ENCODE results near the gene CYSTM1. TPM values are rescaled to one million over a fixed set of nuclear protein-coding genes. Genes with fewer than 3 reads are reported as not detected.

The CYSTM1 gene
- total RNA-seq, 4 donors from 2014 or later = 21.0 to 66.4 (median 37.0) TPM

- no peak overlapping the region for H3K27ac ChIP-seq
Measured at GRCh38 chr5:140228364-140228837, 53.4 kb downstream of the CYSTM1 start.

GRCh38 chr5:140230373-140230772, 55.4 kb downstream of the CYSTM1 start:
- Histone ChIP-seq H3K27me3 (no peaks in the 10 kb centered on the region), H3K4me3 (no peak overlapping the region), H3K27ac (no peak overlapping the region), H3K9me3 (no peaks in the 10 kb centered on the region), H3K36me3 (peaks cover 2% of the 10 kb centered on the region), H3K4me1 (no peaks in the 10 kb centered on the region)
- TF ChIP-seq POLR2A (IDR thresholded peaks at IDR 0.05) = no peak
- TF ChIP-seq EP300 (IDR thresholded peaks at IDR 0.05) = no peak
- no peak for TF ChIP-seq CTCF (IDR thresholded peaks at IDR 0.05)
- TF ChIP-seq POLR2AphosphoS5 (IDR thresholded peaks at IDR 0.05) = no peak
- no peak for DNase-seq (ENCODE audit: low spot score in 2 of 2)
- WGBS = 100% methylated on average over 1 of the region's 1 CpG

More at GRCh38 chr5:140228364-140228837, 53.4 kb downstream of the CYSTM1 start:
- DNase-seq (ENCODE audit: low spot score in 2 of 2) = no peak
- TF ChIP-seq CTCF (IDR thresholded peaks at IDR 0.05) = no peak
- no peak for TF ChIP-seq POLR2A (IDR thresholded peaks at IDR 0.05)
- TF ChIP-seq EP300 (IDR thresholded peaks at IDR 0.05) = no peak
- no peak for TF ChIP-seq POLR2AphosphoS5 (IDR thresholded peaks at IDR 0.05)
- H3K4me3 ChIP-seq = no peak overlapping the region
- H3K27me3 ChIP-seq = no peaks in the 10 kb centered on the region
- WGBS = 82% methylated on average over 7 of the region's 7 CpGs
- no peaks in the 10 kb centered on the region for H3K9me3 ChIP-seq
- no peaks in the 10 kb centered on the region for H3K4me1 ChIP-seq
- peaks cover 2% of the 10 kb centered on the region for H3K36me3 ChIP-seq

- Histone ChIP-seq H3K27ac (no peak overlapping the region), H3K27me3 (no peaks in the 10 kb centered on the region), H3K4me1 (peaks cover 20% of the 10 kb centered on the region), H3K4me3 (no peak overlapping the region), H3K36me3 (peaks cover 2% of the 10 kb centered on the region), H3K9me3 (no peaks in the 10 kb centered on the region)
- TF ChIP-seq POLR2AphosphoS5 (IDR thresholded peaks at IDR 0.05) = no peak
- no peak for TF ChIP-seq POLR2A (IDR thresholded peaks at IDR 0.05)
- TF ChIP-seq EP300 (IDR thresholded peaks at IDR 0.05) = no peak
- TF ChIP-seq CTCF (IDR thresholded peaks at IDR 0.05) = no peak
- DNase-seq (ENCODE audit: low spot score in 2 of 2) = no peak
- 100% methylated on average over 1 of the region's 1 CpG for WGBS
Measured at GRCh38 chr5:140232731-140233130, 57.7 kb downstream of the CYSTM1 start.

GRCh38 chr5:140234377-140234989, 59.5 kb downstream of the CYSTM1 start:
- Histone ChIP-seq H3K36me3 (peaks cover 2% of the 10 kb centered on the region), H3K4me3 (no peak overlapping the region), H3K9me3 (no peaks in the 10 kb centered on the region), H3K4me1 (peaks cover 28% of the 10 kb centered on the region), H3K27me3 (no peaks in the 10 kb centered on the region), H3K27ac (no peak overlapping the region)
- TF ChIP-seq POLR2A (IDR thresholded peaks at IDR 0.05) (no peak), POLR2AphosphoS5 (IDR thresholded peaks at IDR 0.05) (no peak), EP300 (IDR thresholded peaks at IDR 0.05) (no peak), CTCF (IDR thresholded peaks at IDR 0.05) (no peak)
- DNase-seq (ENCODE audit: low spot score in 2 of 2) = no peak
- WGBS = 92% methylated on average over 4 of the region's 4 CpGs

GRCh38 chr5:140235791-140236551, 61.0 kb downstream of the CYSTM1 start:
- H3K27me3 ChIP-seq = no peaks in the 10 kb centered on the region
- peak overlapping the region; percentile 72 for H3K27ac ChIP-seq
- peaks cover 2% of the 10 kb centered on the region for H3K36me3 ChIP-seq
- TF ChIP-seq CTCF (IDR thresholded peaks at IDR 0.05) (no peak), POLR2AphosphoS5 (IDR thresholded peaks at IDR 0.05) (no peak), EP300 (IDR thresholded peaks at IDR 0.05) (no peak), POLR2A (IDR thresholded peaks at IDR 0.05) (no peak)
- WGBS = 66% methylated on average over 11 of the region's 11 CpGs
- no peaks in the 10 kb centered on the region for H3K9me3 ChIP-seq
- DNase-seq (ENCODE audit: low spot score in 2 of 2) = no peak
- H3K4me1 ChIP-seq = peaks cover 42% of the 10 kb centered on the region
- H3K4me3 ChIP-seq = no peak overlapping the region

Data from suprapubic skin (tissue), 4 donors.